GM13977 (cell line): ENCODE measurements around the gene MYADML2.
"Not testable (repeated sequence)": the region's sequence is repeated elsewhere in the genome, so short reads cannot be mapped to it uniquely, and the experiment has no call there.

ENCODE experiments used
- DNase-seq: peaks from one replicate; pipeline ENCODE4 v3.0.0; 2012; ENCODE audit warnings: low spot score
- CTCF ChIP-seq: IDR thresholded peaks from 2 replicates; pipeline ENCODE4 v1.5.1; 2012; ENCODE audit warnings: mild to moderate bottlenecking, control low read depth; ENCODE audit not compliant: insufficient read depth; ENCODE audit errors: extremely low read depth, missing control alignments
- in situ Hi-C: fragments of 300-500 bp; cut with MboI; formaldehyde crosslinking; loops from one replicate; pipeline ENCODE4 v1.12.0; 2022; ENCODE audit warnings: low sequenced_read_pairs, low pct_unique_long_range_greater_than_20kb, mixed read lengths, inconsistent platforms; ENCODE audit not compliant: unreplicated experiment

MYADML2 gene

GRCh38 chr17:81953443-81953842 is 6.4 kb upstream of the MYADML2 start:
- in situ Hi-C loops, DNase-seq: not testable (repeated sequence)
- TF ChIP-seq CTCF: peak; percentile 20

GRCh38 chr17:81952792-81953228 is 5.8 kb upstream of the MYADML2 start:
- TF ChIP-seq CTCF: no peak
- in situ Hi-C loops: no loop called here
- no peak for DNase-seq

GRCh38 chr17:81951785-81952684 is 5.0 kb upstream of the MYADML2 start:
- no peak for TF ChIP-seq CTCF
- DNase-seq: no peak
- in situ Hi-C loops: no loop called here

- no peak for DNase-seq
- no peak for TF ChIP-seq CTCF
- in situ Hi-C loops: no loop called here
These were observed 3.5 kb upstream of the MYADML2 start for GRCh38 chr17:81950501-81950900.

GRCh38 chr17:81948635-81949378 is 1.8 kb upstream of the MYADML2 start:
- in situ Hi-C loops: no loop called here
- TF ChIP-seq CTCF: no peak
- DNase-seq: no peak

GRCh38 chr17:81944858-81945257 is 2.2 kb downstream of the MYADML2 start:
- no peak for TF ChIP-seq CTCF
- no peak for DNase-seq
- in situ Hi-C loops: no loop called here
